Measurements from ENCODE around the gene EPHA8. TPM values are rescaled to one million over a fixed set of nuclear protein-coding genes. Genes with fewer than 3 reads are reported as not detected.

Gene EPHA8
- polyA plus RNA-seq, 2 of the 4 experiments (the other 2 are of a cell fraction), result not detected

GRCh38 chr1:22573237-22573636 is 9.9 kb downstream of the EPHA8 start:
- POLR2A ChIA-PET, result no interaction called here
- WGBS (ENCODE audit: missing lambda C conversion rate), result 42% methylated on average over 7 of the region's 7 CpGs
- no peak for ATAC-seq

GRCh38 chr1:22575532-22576149 is 12.4 kb downstream of the EPHA8 start:
- FAIRE-seq (no peak), ATAC-seq (peak in 1 of 2 experiments; percentile 13; a peak in 1 of 6 replicates), DNase-seq (ENCODE audit: low read depth in 1 of 2, low spot score in 1 of 2) (no peak)
- POLR2A ChIA-PET, result no interaction called here
- Histone ChIP-seq H3K4me3 (no peak overlapping the region), H3K27ac (no peak overlapping the region), H3K4me2 (no peak overlapping the region), H3K9me3 (no peaks in the 10 kb centered on the region), H3K4me1 (no peaks in the 10 kb centered on the region)
- TF ChIP-seq CEBPB (IDR thresholded peaks at IDR 0.05) (no peak), RARB (CRISPR knock-in tag; IDR thresholded peaks at IDR 0.05) (no peak), SREBF2 (IDR thresholded peaks at IDR 0.05) (no peak), ELK1 (IDR thresholded peaks at IDR 0.05; ENCODE audit: low read depth, low read length) (no peak), PBX3 (IDR thresholded peaks at IDR 0.05) (no peak), CBX2 (IDR thresholded peaks at IDR 0.05; ENCODE audit: borderline replicate concordance, low read depth) (no peak), HOXB5 (CRISPR knock-in tag; IDR thresholded peaks at IDR 0.05) (no peak), EP300 (IDR thresholded peaks at IDR 0.05) (no peak)
- WGBS (ENCODE audit: missing lambda C conversion rate), result 5% methylated on average over 8 of the region's 8 CpGs
- CTCF ChIA-PET, result interaction anchor here (1.5 kb wide), 1 partner anchor 11 kb away, joined by 4 read pairs; no protein-coding TSS in a partner anchor

More at GRCh38 chr1:22573237-22573636, 9.9 kb downstream of the EPHA8 start:
- no peaks in the 10 kb centered on the region for H3K9me3 ChIP-seq
- no peak overlapping the region for H3K27ac ChIP-seq
- no peaks in the 10 kb centered on the region for H3K4me1 ChIP-seq
- DNase-seq (ENCODE audit: low read depth in 1 of 2, low spot score in 1 of 2) (no peak), FAIRE-seq (no peak)
- CTCF ChIA-PET, result interaction anchor here (2.2 kb wide), 1 partner anchor 70 kb away, joined by 5 read pairs; the partner anchor contains the start of gene C1QC
- H3K4me3 ChIP-seq, result no peak overlapping the region
- TF ChIP-seq EHF (CRISPR knock-in tag; IDR thresholded peaks at IDR 0.05), result no peak
- no peak for TF ChIP-seq HDAC2 (IDR thresholded peaks at IDR 0.05)
- no peak for TF ChIP-seq RARB (CRISPR knock-in tag; IDR thresholded peaks at IDR 0.05)
- TF ChIP-seq HMGXB4 (CRISPR knock-in tag; IDR thresholded peaks at IDR 0.05; ENCODE audit: borderline replicate concordance), result no peak
- no peak for TF ChIP-seq SREBF2 (IDR thresholded peaks at IDR 0.05)
- no peak for TF ChIP-seq TFCP2L1 (CRISPR knock-in tag; IDR thresholded peaks at IDR 0.05)
- TF ChIP-seq SMC3 (IDR thresholded peaks at IDR 0.05), result no peak
- no peak for TF ChIP-seq USF2 (IDR thresholded peaks at IDR 0.05)
- TF ChIP-seq CBX2 (IDR thresholded peaks at IDR 0.05; ENCODE audit: borderline replicate concordance, low read depth), result no peak
- no peak for TF ChIP-seq BHLHE40 (IDR thresholded peaks at IDR 0.05; ENCODE audit: low read depth, low read length)
- TF ChIP-seq E2F6 (IDR thresholded peaks at IDR 0.05; ENCODE audit: borderline replicate concordance, low read depth), result no peak
- no peak for TF ChIP-seq ZFP36 (IDR thresholded peaks at IDR 0.05; ENCODE audit: borderline replicate concordance, partially characterized antibody)
- no peak for TF ChIP-seq BCL3 (IDR thresholded peaks at IDR 0.05)
- no peak for TF ChIP-seq ATOH8 (CRISPR knock-in tag; IDR thresholded peaks at IDR 0.05; ENCODE audit: low read depth)
- TF ChIP-seq HOXB13 (CRISPR knock-in tag; IDR thresholded peaks at IDR 0.05; ENCODE audit: low read depth), result no peak
- H3K4me2 ChIP-seq, result no peak overlapping the region
